GM23248 (cell line): Measurements from ENCODE around the gene NBEA. TPM values are rescaled to one million over a fixed set of nuclear protein-coding genes. Genes with fewer than 3 reads are reported as not detected.

Source experiments
- DNase-seq: peaks from one replicate; pipeline ENCODE4 v3.0.0-alpha.2; 2015
- H2AFZ ChIP-seq: fragments of 200-600 bp; sonication (generic); 2 replicates; pipeline ENCODE4 v1.6.1; 2016; ENCODE audit warnings: antibody characterized with exemption
- H3F3A ChIP-seq: fragments of 200-600 bp; sonication (generic); 2 replicates; pipeline ENCODE4 v1.6.1; 2016; ENCODE audit warnings: mild to moderate bottlenecking, antibody characterized with exemption, mixed run types; ENCODE audit not compliant: insufficient read depth
- H3K27ac ChIP-seq: fragments of 200-600 bp; sonication (generic); 2 replicates; pipeline ENCODE4 v1.5.1; 2016; ENCODE audit warnings: mild to moderate bottlenecking
- H3K27me3 ChIP-seq: fragments of 200-600 bp; sonication (generic); replicated peaks from 2 replicates; pipeline ENCODE4 v1.6.1; 2016; ENCODE audit warnings: mild to moderate bottlenecking; ENCODE audit not compliant: insufficient read depth
- H3K36me3 ChIP-seq: fragments of 200-600 bp; sonication (generic); 2 replicates; pipeline ENCODE4 v1.6.1; 2016; ENCODE audit warnings: low read depth, mild to moderate bottlenecking
- H3K4me1 ChIP-seq: fragments of 200-600 bp; sonication (generic); 2 replicates; pipeline ENCODE4 v1.6.1; 2016; ENCODE audit warnings: mild to moderate bottlenecking; ENCODE audit not compliant: insufficient read depth
- H3K4me2 ChIP-seq: fragments of 200-600 bp; sonication (generic); one replicate; pipeline ENCODE4 v1.6.1; 2016; ENCODE audit warnings: mild to moderate bottlenecking; ENCODE audit not compliant: unreplicated experiment
- H3K4me3 ChIP-seq: fragments of 200-600 bp; sonication (generic); 2 replicates; pipeline ENCODE4 v1.5.1; 2016; ENCODE audit warnings: mild to moderate bottlenecking
- H3K79me2 ChIP-seq: fragments of 200-600 bp; sonication (generic); 2 replicates; pipeline ENCODE4 v1.6.1; 2016; ENCODE audit warnings: mild to moderate bottlenecking; ENCODE audit not compliant: insufficient read depth
- H3K9ac ChIP-seq: fragments of 200-600 bp; sonication (generic); 2 replicates; pipeline ENCODE4 v1.6.1; 2016; ENCODE audit warnings: mild to moderate bottlenecking
- H3K9me2 ChIP-seq: fragments of 200-600 bp; sonication (generic); 2 replicates; pipeline ENCODE4 v1.6.1; 2016; ENCODE audit warnings: mixed run types, mild to moderate bottlenecking, moderate library complexity; ENCODE audit not compliant: insufficient read depth
- H3K9me3 ChIP-seq: fragments of 200-600 bp; sonication (generic); one replicate; pipeline ENCODE4 v1.6.1; 2017; ENCODE audit warnings: low read depth
- H4K20me1 ChIP-seq: fragments of 200-600 bp; sonication (generic); 2 replicates; pipeline ENCODE4 v1.6.0; 2016; ENCODE audit not compliant: insufficient read depth
- EZH2 ChIP-seq: fragments of 200-600 bp; sonication (generic); IDR thresholded peaks from 2 replicates; pipeline ENCODE4 v1.6.1; 2018; ENCODE audit warnings: antibody characterized with exemption, mild to moderate bottlenecking; ENCODE audit not compliant: insufficient read depth, poor library complexity, severe bottlenecking
- EZH2phosphoT487 ChIP-seq: fragments of 200-600 bp; sonication (generic); IDR thresholded peaks from 2 replicates; pipeline ENCODE4 v1.6.1; 2018; ENCODE audit warnings: antibody characterized with exemption, moderate library complexity, mild to moderate bottlenecking, low read depth; ENCODE audit not compliant: insufficient read depth
- WGBS, 2 experiments: methylation state at CpG; one replicate each; pipeline ENCODE4 v1.1.6; 2015 to 2017; ENCODE audit warnings: low lambda C conversion rate in 2 of 2, low coverage in 1 of 2; ENCODE audit errors: missing lambda C conversion rate in 2 of 2; 5-methylcytosine and 5-hydroxymethylcytosine counted together
- in situ Hi-C: fragments of 300-500 bp; cut with MboI; formaldehyde crosslinking; loops from 2 replicates; pipeline ENCODE4 v1.15.0; 2020
- polyA plus RNA-seq: library from polyadenylated mRNA; unstranded; fragments of >200 nt; fragmentation: Nextera tagmentation; extraction: Ambion mirVana; gene quantifications from 2 replicates; pipeline ENCODE4 v1.2.1, GENCODE V29; 2016
- total RNA-seq: library from RNA; depleted of rRNA; stranded (reverse); fragments of >200 nt; shearing (Covaris generic); gene quantifications from 2 replicates; pipeline ENCODE4 v1.2.3, GENCODE V29; 2014

NBEA gene
- total and polyA plus RNA-seq, 2 experiments from 2014 or later, result 1.9 to 3.7 TPM

GRCh38 chr13:35256459-35257148 lies 314.5 kb downstream of the NBEA start:
- no peak for DNase-seq
- no peak overlapping the region for H3K27ac ChIP-seq
- H3K9ac ChIP-seq, result no peak overlapping the region
- no peak overlapping the region for H2AFZ ChIP-seq
- no peaks in the 10 kb centered on the region for H3K79me2 ChIP-seq
- no peak overlapping the region for H3K4me2 ChIP-seq
- H3K27me3 ChIP-seq, result no peaks in the 10 kb centered on the region
- H3K9me2 ChIP-seq, result no peaks in the 10 kb centered on the region
- no peaks in the 10 kb centered on the region for H3K4me1 ChIP-seq
- no peak overlapping the region for H3K4me3 ChIP-seq
- 93 to 95% methylated on average over 8 to 9 of the region's 9 CpGs for whole genome bisulfite sequencing, 2 experiments
- TF ChIP-seq EZH2 (no peak), EZH2phosphoT487 (no peak)
- no peaks in the 10 kb centered on the region for H3K36me3 ChIP-seq
- in situ Hi-C loops, result no loop called here
- H3K9me3 ChIP-seq, result no peaks in the 10 kb centered on the region
- no peaks in the 10 kb centered on the region for H3F3A ChIP-seq
- H4K20me1 ChIP-seq, result no peaks in the 10 kb centered on the region

- H3K9me2 ChIP-seq, result no peaks in the 10 kb centered on the region
- no peak overlapping the region for H3K9ac ChIP-seq
- H3K27me3 ChIP-seq, result no peaks in the 10 kb centered on the region
- H3K4me2 ChIP-seq, result no peak overlapping the region
- no peaks in the 10 kb centered on the region for H3K9me3 ChIP-seq
- no peak overlapping the region for H3K27ac ChIP-seq
- no peak overlapping the region for H3K4me3 ChIP-seq
- no peaks in the 10 kb centered on the region for H3F3A ChIP-seq
- no peak overlapping the region for H2AFZ ChIP-seq
- H3K36me3 ChIP-seq, result no peaks in the 10 kb centered on the region
- no peaks in the 10 kb centered on the region for H3K4me1 ChIP-seq
- no peak for DNase-seq
- H4K20me1 ChIP-seq, result no peaks in the 10 kb centered on the region
- no peaks in the 10 kb centered on the region for H3K79me2 ChIP-seq
- no peak for TF ChIP-seq EZH2phosphoT487
- no peak for TF ChIP-seq EZH2
- in situ Hi-C loops, result no loop called here
These were observed 318.2 kb downstream of the NBEA start for GRCh38 chr13:35260316-35260715.

DNA sequence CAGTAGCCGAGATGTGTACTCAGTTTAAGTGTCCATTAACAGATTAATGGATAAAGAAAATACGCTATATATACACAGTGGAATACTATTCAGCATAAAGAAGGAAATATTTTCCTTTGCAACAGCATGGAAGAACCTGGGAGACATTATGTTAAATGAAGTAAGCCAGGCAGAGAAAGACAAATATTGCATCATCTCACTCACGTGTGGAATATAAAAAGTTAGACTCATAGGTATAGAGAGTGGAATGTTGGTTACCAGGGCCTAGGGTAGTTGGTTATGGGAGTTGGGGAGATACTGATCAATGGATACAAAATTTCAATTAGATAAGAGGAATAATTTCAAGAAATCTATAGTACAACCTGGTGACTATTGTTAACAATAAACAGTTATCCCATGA lies 324.3 kb downstream of the NBEA start:
- Histone ChIP-seq H3K9ac (no peak overlapping the region), H3K4me2 (no peak overlapping the region), H3K9me2 (no peaks in the 10 kb centered on the region), H3K4me3 (no peak overlapping the region), H3K27me3 (no peaks in the 10 kb centered on the region), H3K36me3 (no peaks in the 10 kb centered on the region), H4K20me1 (no peaks in the 10 kb centered on the region), H3K79me2 (no peaks in the 10 kb centered on the region), H3K4me1 (no peaks in the 10 kb centered on the region), H3K27ac (no peak overlapping the region), H2AFZ (no peak overlapping the region), H3K9me3 (no peaks in the 10 kb centered on the region), H3F3A (no peaks in the 10 kb centered on the region)
- in situ Hi-C loops, result no loop called here
- no peak for TF ChIP-seq EZH2
- TF ChIP-seq EZH2phosphoT487, result no peak
- WGBS, 2 experiments, result 93 to 94% methylated on average over 3 of the region's 3 CpGs
- DNase-seq, result no peak

- Histone ChIP-seq H3K36me3 (no peaks in the 10 kb centered on the region), H3K27me3 (no peaks in the 10 kb centered on the region), H3K27ac (no peak overlapping the region), H2AFZ (no peak overlapping the region), H3K9me3 (no peaks in the 10 kb centered on the region), H3K4me2 (no peak overlapping the region), H3K9ac (no peak overlapping the region), H3K79me2 (no peaks in the 10 kb centered on the region), H3K4me3 (no peak overlapping the region), H4K20me1 (no peaks in the 10 kb centered on the region), H3K9me2 (no peaks in the 10 kb centered on the region), H3K4me1 (no peaks in the 10 kb centered on the region), H3F3A (no peaks in the 10 kb centered on the region)
- in situ Hi-C loops, result no loop called here
- no peak for DNase-seq
- TF ChIP-seq EZH2 (no peak), EZH2phosphoT487 (no peak)
These were observed 336.8 kb downstream of the NBEA start for GRCh38 chr13:35278917-35279316.

GRCh38 chr13:35279500-35279899 lies 337.4 kb downstream of the NBEA start:
- H4K20me1 ChIP-seq, result no peaks in the 10 kb centered on the region
- no peaks in the 10 kb centered on the region for H3K36me3 ChIP-seq

More at GRCh38 chr13:35279500-35279899, 337.4 kb downstream of the NBEA start:
- Histone ChIP-seq H3K9ac (no peak overlapping the region), H3F3A (no peaks in the 10 kb centered on the region), H3K79me2 (no peaks in the 10 kb centered on the region), H3K4me2 (no peak overlapping the region), H3K4me3 (no peak overlapping the region), H3K9me2 (no peaks in the 10 kb centered on the region), H3K27ac (no peak overlapping the region), H3K4me1 (no peaks in the 10 kb centered on the region), H3K9me3 (no peaks in the 10 kb centered on the region), H3K27me3 (no peaks in the 10 kb centered on the region), H2AFZ (no peak overlapping the region)
- no peak for TF ChIP-seq EZH2phosphoT487
- no peak for TF ChIP-seq EZH2
- 92 to 100% methylated on average over 1 of the region's 1 CpG for WGBS, 2 experiments
- no peak for DNase-seq
- in situ Hi-C loops, result no loop called here
